Panc1 (cell line): ENCODE data around the gene PKD1L1.

Experiments used
- POLR2AphosphoS5 ChIP-seq: IDR thresholded peaks from 2 replicates; pipeline ENCODE4 v1.6.1; 2012; ENCODE audit warnings: mild to moderate bottlenecking, low read depth, low read length, moderate library complexity
- TCF7L2 ChIP-seq: IDR thresholded peaks from 2 replicates; pipeline ENCODE4 v1.6.1; 2011; ENCODE audit warnings: mild to moderate bottlenecking, low read depth, low read length, inconsistent platforms

DNA sequence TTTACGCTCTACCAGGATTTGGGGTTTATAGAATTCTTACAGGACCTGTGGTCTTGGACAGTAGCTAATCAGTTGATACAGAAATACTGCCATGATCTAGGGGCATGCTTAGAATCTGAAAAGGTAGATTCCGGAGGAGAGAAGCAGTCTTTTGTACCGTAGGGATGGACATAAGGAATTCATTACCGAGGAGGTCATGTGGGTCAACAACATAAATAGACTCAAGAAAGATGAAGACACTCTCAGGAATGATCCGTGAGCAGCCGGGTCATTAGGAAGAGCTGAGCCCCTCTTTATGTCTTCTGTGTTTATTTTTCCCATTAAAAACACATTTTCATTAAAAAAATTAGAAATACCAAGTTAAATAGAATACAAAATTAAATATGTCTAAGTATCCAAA is 206.3 kb downstream of the PKD1L1 start:
- TF ChIP-seq POLR2AphosphoS5 (no peak), TCF7L2 (no peak)
